ENCODE results near the gene THY1. TPM values are rescaled to one million over a fixed set of nuclear protein-coding genes. Genes with fewer than 3 reads are reported as not detected.

Gene THY1
- total and polyA plus RNA-seq, 2 of the 8 experiments (the other 6 are each of a cell fraction or from before 2014, with no cell fraction given) = 286 to 2,479 TPM

DNA sequence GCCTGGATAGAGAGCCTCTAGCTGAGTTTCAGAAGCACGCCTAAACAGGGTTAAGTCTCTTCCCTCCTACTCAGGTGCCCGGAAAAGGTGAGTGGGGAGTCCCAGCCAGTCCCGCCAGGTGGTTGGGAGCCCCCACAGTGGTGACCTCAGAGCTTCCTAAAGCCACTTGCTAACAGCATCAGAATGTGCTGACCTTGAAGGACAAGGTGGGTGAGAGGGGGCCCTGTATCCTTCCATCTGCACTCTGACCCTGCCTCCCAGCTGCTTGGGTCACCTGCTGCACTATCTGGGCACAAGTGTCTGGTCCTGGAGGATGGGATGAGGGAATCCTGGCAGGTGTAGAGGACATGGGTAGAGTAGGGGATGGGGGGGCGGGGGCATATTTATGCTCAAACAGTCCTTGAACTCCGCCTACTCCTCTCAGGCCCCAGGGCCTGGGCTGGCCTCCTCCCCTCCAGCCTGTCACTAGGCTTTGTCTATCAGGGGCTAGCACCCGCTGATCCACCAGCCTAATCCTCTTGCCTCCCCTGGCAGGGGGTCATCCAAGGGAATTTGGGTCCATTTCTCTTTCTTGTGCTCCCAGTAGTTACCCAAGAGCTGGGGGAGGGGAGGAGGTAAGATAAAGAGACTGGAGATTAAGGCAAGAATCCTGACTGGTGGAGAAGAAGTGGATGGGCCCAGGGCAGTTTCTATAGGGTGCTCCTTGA, 44.9 kb downstream of the THY1 start (continued):
- TF ChIP-seq CEBPB (IDR thresholded peaks at IDR 0.05; ENCODE audit: low read depth, low read length) (0 out of 2 replicates have a peak, but pooled peaks have one; percentile 16), RFX5 (IDR thresholded peaks at IDR 0.05; ENCODE audit: borderline replicate concordance, low read depth, low read length) (no peak), ATF2 (IDR thresholded peaks at IDR 0.05; ENCODE audit: low read length) (no peak), SIRT6 (IDR thresholded peaks at IDR 0.05; ENCODE audit: low read length) (no peak), CBX8 (IDR thresholded peaks at IDR 0.05; ENCODE audit: borderline replicate concordance, low read depth, low read length) (no peak), SP1 (IDR thresholded peaks at IDR 0.05; ENCODE audit: low read depth, low read length) (peak; percentile 45), SAP30 (IDR thresholded peaks at IDR 0.05; ENCODE audit: insufficient read depth, insufficient replicate concordance, low read length) (no peak), EZH2 (IDR thresholded peaks at IDR 0.05; ENCODE audit: low read depth, low read length, severe bottlenecking) (no peak), ASH2L (IDR thresholded peaks at IDR 0.05; ENCODE audit: low read length) (no peak), SUZ12 (IDR thresholded peaks at IDR 0.05; ENCODE audit: low read length) (no peak), TBP (IDR thresholded peaks at IDR 0.05; ENCODE audit: low read depth, low read length) (no peak), MAFK (IDR thresholded peaks at IDR 0.05; ENCODE audit: low read depth, low read length) (no peak), SP4 (IDR thresholded peaks at IDR 0.05; ENCODE audit: low read length) (0 out of 2 replicates have a peak, but pooled peaks have one; percentile 53), EP300 (IDR thresholded peaks at IDR 0.05; ENCODE audit: borderline replicate concordance in 1 of 2, low read depth in 2 of 2, low read length in 2 of 2) (no peak)
- TF ChIP-seq, protein P1, sequence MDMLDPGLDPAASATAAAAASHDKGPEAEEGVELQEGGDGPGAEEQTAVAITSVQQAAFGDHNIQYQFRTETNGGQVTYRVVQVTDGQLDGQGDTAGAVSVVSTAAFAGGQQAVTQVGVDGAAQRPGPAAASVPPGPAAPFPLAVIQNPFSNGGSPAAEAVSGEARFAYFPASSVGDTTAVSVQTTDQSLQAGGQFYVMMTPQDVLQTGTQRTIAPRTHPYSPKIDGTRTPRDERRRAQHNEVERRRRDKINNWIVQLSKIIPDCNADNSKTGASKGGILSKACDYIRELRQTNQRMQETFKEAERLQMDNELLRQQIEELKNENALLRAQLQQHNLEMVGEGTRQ (IDR thresholded peaks at IDR 0.05; ENCODE audit: low read length) = no peak
